ENCODE measurements around the gene EPAS1. TPM values are rescaled to one million over a fixed set of nuclear protein-coding genes. Genes with fewer than 3 reads are reported as not detected.

EPAS1 gene
- total and polyA plus RNA-seq, 2 of the 8 experiments (the other 6 are each of a cell fraction or from before 2014, with no cell fraction given) = 2.0 to 4.9 TPM

- TF ChIP-seq RAD21 (IDR thresholded peaks at IDR 0.05 in 1 of 2, conservative IDR thresholded peaks at IDR 0.05 in 1 of 2; ENCODE audit: low read depth in 2 of 2, low read length in 2 of 2) = no peak
- no peak for TF ChIP-seq HDAC2 (IDR thresholded peaks at IDR 0.05; ENCODE audit: borderline replicate concordance in 1 of 2, low read depth in 2 of 2, low read length in 2 of 2)
- TF ChIP-seq ZNF274 (IDR thresholded peaks at IDR 0.05; ENCODE audit: borderline replicate concordance, extremely low read depth, low read length) = no peak
- no peak for TF ChIP-seq GTF2F1 (IDR thresholded peaks at IDR 0.05; ENCODE audit: borderline replicate concordance, low read depth, low read length)
- CTCF ChIA-PET (ENCODE audit: partially characterized antibody) = interaction anchor here (0.6 to 2.5 kb wide), 17 partner anchors 10 to 371 kb away, joined by 3 to 9 read pairs (median 3); no protein-coding TSS in a partner anchor
- H2BK15ac ChIP-seq (ENCODE audit: low read length) = no peak overlapping the region
- no peak overlapping the region for H3K9ac ChIP-seq (replicated peaks in 1 of 4; ENCODE audit: extremely low read depth in 1 of 4, low read depth in 3 of 4, low read length in 3 of 4)
- H4K20me1 ChIP-seq (replicated peaks in 1 of 2; ENCODE audit: control insufficient read depth in 1 of 2, insufficient read depth in 2 of 2, low read length in 2 of 2) = no peaks in the 10 kb centered on the region
- H3K4me3 ChIP-seq (ENCODE audit: extremely low read depth in 1 of 4, insufficient read depth in 2 of 4, low read depth in 3 of 4, low read length in 4 of 4) = no peak overlapping the region
- H2AK5ac ChIP-seq (ENCODE audit: low read depth, low read length) = no peak overlapping the region
- POLR2A ChIA-PET (ENCODE audit: partially characterized antibody) = no interaction called here
- H3K36me3 ChIP-seq (ENCODE audit: control insufficient read depth in 2 of 4, insufficient read depth in 4 of 4, low read length in 3 of 4) = no peaks in the 10 kb centered on the region
- H2BK20ac ChIP-seq (ENCODE audit: low read length) = no peak overlapping the region
- H4K5ac ChIP-seq (ENCODE audit: insufficient read length, low read depth, low read length) = no peak overlapping the region
- H2BK5ac ChIP-seq (ENCODE audit: low read depth, low read length) = no peak overlapping the region
- no peak overlapping the region for H4K8ac ChIP-seq (ENCODE audit: extremely low read depth, insufficient read depth, low read length)
- H3K27ac ChIP-seq (ENCODE audit: low read depth, low read length) = no peak overlapping the region
- peaks cover 0 to 3% of the 10 kb centered on the region in 2 experiments; a peak in 1 of 4 replicates for H3K9me3 ChIP-seq (ENCODE audit: insufficient read depth in 2 of 2, low read depth in 1 of 2, low read length in 1 of 2)
- H2BK120ac ChIP-seq (replicated peaks; ENCODE audit: low read depth, low read length) = no peak overlapping the region
- H3K23me2 ChIP-seq (ENCODE audit: low read depth, low read length) = no peaks in the 10 kb centered on the region
- H3K4me1 ChIP-seq (replicated peaks in 1 of 4; ENCODE audit: control insufficient read depth in 3 of 4, insufficient read depth in 4 of 4, low read length in 3 of 4) = no peaks in the 10 kb centered on the region
- no peaks in the 10 kb centered on the region for H3K79me1 ChIP-seq (ENCODE audit: low read depth, low read length)
- DNase-seq (ENCODE audit: low read depth in 1 of 2, low spot score in 2 of 2) (no peak), FAIRE-seq (no peak)
- 87% methylated on average over 4 of the region's 4 CpGs; no CpG with 5 or more reads in 1 of the 2 experiments for WGBS, 2 experiments (ENCODE audit: extremely low coverage in 1 of 2, insufficient coverage in 1 of 2, insufficient read length in 1 of 2, insufficient replicate concordance in 2 of 2, low coverage in 1 of 2, low lambda C conversion rate in 2 of 2, missing lambda C conversion rate in 1 of 2)
- H3K79me2 ChIP-seq (ENCODE audit: control insufficient read depth in 1 of 2, insufficient read depth in 2 of 2, low read length in 2 of 2) = no peaks in the 10 kb centered on the region
- H2BK12ac ChIP-seq (ENCODE audit: low read depth, low read length) = no peak overlapping the region
- no peak overlapping the region for H3K18ac ChIP-seq (ENCODE audit: extremely low read depth, low read length)
- H3K56ac ChIP-seq (replicated peaks; ENCODE audit: insufficient read length, low read depth, low read length) = no peak overlapping the region
- no peak overlapping the region for H3K14ac ChIP-seq (ENCODE audit: insufficient read length)
- H3K27me3 ChIP-seq (replicated peaks in 1 of 4; ENCODE audit: control insufficient read depth in 3 of 4, extremely low read depth in 1 of 4, insufficient read depth in 3 of 4, low read length in 3 of 4) = no peaks in the 10 kb centered on the region
- no peak overlapping the region for H2AFZ ChIP-seq (ENCODE audit: low read length)
- no peak overlapping the region for H4K91ac ChIP-seq (replicated peaks; ENCODE audit: insufficient read length, low read length)
- H3K4ac ChIP-seq (replicated peaks; ENCODE audit: insufficient read length, low read depth, low read length) = no peak overlapping the region
- H3K4me2 ChIP-seq (ENCODE audit: insufficient read depth in 1 of 2, low read depth in 2 of 2, low read length in 2 of 2) = no peak overlapping the region
- H3K23ac ChIP-seq (ENCODE audit: insufficient read length) = no peak overlapping the region
These were observed 66.4 kb downstream of the EPAS1 start for GRCh38 chr2:46363535-46364170.
